SK-N-DZ (cell line): ENCODE measurements around the gene SLC39A3.

Experiments used
- DNase-seq: peaks from one replicate; pipeline ENCODE4 v3.0.0-alpha.2; 2015; ENCODE audit warnings: low spot score

The SLC39A3 gene

GRCh38 chr19:2747349-2747748 is 7.5 kb upstream of the SLC39A3 start:
- DNase-seq = no peak

GRCh38 chr19:2744113-2744512 is 4.3 kb upstream of the SLC39A3 start:
- DNase-seq = no peak

GRCh38 chr19:2743099-2743498 is 3.3 kb upstream of the SLC39A3 start:
- no peak for DNase-seq

- DNase-seq = no peak
Measured at GRCh38 chr19:2740314-2740656, 468 bp upstream of the SLC39A3 start.

GRCh38 chr19:2736550-2737190 is 3.1 kb downstream of the SLC39A3 start:
- DNase-seq = no peak

GRCh38 chr19:2735374-2735773 is 4.4 kb downstream of the SLC39A3 start:
- no peak for DNase-seq

- DNase-seq = no peak
Measured at GRCh38 chr19:2734589-2735288, 5.1 kb downstream of the SLC39A3 start.

- no peak for DNase-seq
Measured at GRCh38 chr19:2733930-2734588, 5.8 kb downstream of the SLC39A3 start.

GRCh38 chr19:2732883-2733282 is 6.9 kb downstream of the SLC39A3 start:
- DNase-seq = no peak

GRCh38 chr19:2732157-2732725 is 7.6 kb downstream of the SLC39A3 start:
- no peak for DNase-seq

GRCh38 chr19:2731181-2731995 is 8.4 kb downstream of the SLC39A3 start:
- DNase-seq = no peak

GRCh38 chr19:2729943-2730818 is 9.6 kb downstream of the SLC39A3 start:
- no peak for DNase-seq

- no peak for DNase-seq
Measured at GRCh38 chr19:2728783-2729387, 10.9 kb downstream of the SLC39A3 start.

GRCh38 chr19:2727640-2727944 is 12.2 kb downstream of the SLC39A3 start:
- DNase-seq = no peak

- DNase-seq = no peak
Measured at GRCh38 chr19:2726904-2727639, 12.7 kb downstream of the SLC39A3 start.

- DNase-seq = no peak
Measured at GRCh38 chr19:2726160-2726855, 13.5 kb downstream of the SLC39A3 start.

GRCh38 chr19:2724148-2724557 is 15.7 kb downstream of the SLC39A3 start:
- no peak for DNase-seq

GRCh38 chr19:2723747-2724146 is 16.1 kb downstream of the SLC39A3 start:
- DNase-seq = no peak

GRCh38 chr19:2723345-2723715 is 16.5 kb downstream of the SLC39A3 start:
- no peak for DNase-seq
